Anterior cingulate cortex (tissue), 58 donors: Measurements from ENCODE around the gene SCGB1D1.
"Not testable (repeated sequence)": the region's sequence is repeated elsewhere in the genome, so short reads cannot be mapped to it uniquely, and the experiment has no call there.

ENCODE experiments used
- DNase-seq, 58 donors: peaks; one replicate each; lab custom pipeline; 2025; lab: John Stamatoyannopoulos, UW

SCGB1D1 gene

GRCh38 chr11:62157603-62158002, 32.4 kb upstream of the SCGB1D1 start:
- DNase-seq, result no peak

- DNase-seq, result no peak
These were observed 23.6 kb upstream of the SCGB1D1 start for GRCh38 chr11:62166371-62166770.

- no peak for DNase-seq
These were observed 20.6 kb upstream of the SCGB1D1 start for GRCh38 chr11:62169448-62169847.

- no peak for DNase-seq
These were observed 20.1 kb upstream of the SCGB1D1 start for GRCh38 chr11:62169935-62170334.

GRCh38 chr11:62171261-62171723, 18.7 kb upstream of the SCGB1D1 start:
- DNase-seq, result peak in 54 of 58 donors; percentile 1 to 84 (median 52)

- DNase-seq, result no peak
These were observed 17.7 kb upstream of the SCGB1D1 start for GRCh38 chr11:62172294-62172693.

GRCh38 chr11:62176766-62177165, 13.2 kb upstream of the SCGB1D1 start:
- DNase-seq, result no peak

GRCh38 chr11:62179995-62180394, 10.0 kb upstream of the SCGB1D1 start:
- DNase-seq, result no peak

- no peak for DNase-seq
These were observed 8.9 kb upstream of the SCGB1D1 start for GRCh38 chr11:62181097-62181496.

- DNase-seq, result no peak
These were observed 7.7 kb upstream of the SCGB1D1 start for GRCh38 chr11:62182147-62182891.

- no peak for DNase-seq
These were observed 3.8 kb upstream of the SCGB1D1 start for GRCh38 chr11:62186195-62186594.

- no peak for DNase-seq
These were observed 3.9 kb downstream of the SCGB1D1 start for GRCh38 chr11:62193952-62194351.

GRCh38 chr11:62195010-62195409, 5.0 kb downstream of the SCGB1D1 start:
- DNase-seq, result not testable (repeated sequence)

- no peak for DNase-seq
These were observed 5.9 kb downstream of the SCGB1D1 start for GRCh38 chr11:62195945-62196344.

GRCh38 chr11:62197400-62197799, 7.4 kb downstream of the SCGB1D1 start:
- not testable (repeated sequence) for DNase-seq

GRCh38 chr11:62201376-62201775, 11.4 kb downstream of the SCGB1D1 start:
- peak in 1 of 58 donors; percentile 2 for DNase-seq

- no peak for DNase-seq
These were observed 12.9 kb downstream of the SCGB1D1 start for GRCh38 chr11:62202910-62203309.

GRCh38 chr11:62204430-62204829, 14.4 kb downstream of the SCGB1D1 start:
- DNase-seq, result no peak

GRCh38 chr11:62205441-62205840, 15.4 kb downstream of the SCGB1D1 start:
- DNase-seq, result no peak

GRCh38 chr11:62206276-62207066, 16.5 kb downstream of the SCGB1D1 start:
- DNase-seq, result not testable (repeated sequence)

GRCh38 chr11:62208785-62209144, 18.7 kb downstream of the SCGB1D1 start:
- no peak for DNase-seq
